Pancreas (tissue), 10 donors: Measurements from ENCODE around the gene MACROH2A1. TPM values are rescaled to one million over a fixed set of nuclear protein-coding genes. Genes with fewer than 3 reads are reported as not detected.

ENCODE experiments used
- ATAC-seq, 4 donors: fragments of 200-7000 bp; cut with Tn5 transposase; one replicate each; pipeline versions ENCODE4 v1.8.0 to v1.9.1; 2020; ENCODE audit warnings: mild to moderate bottlenecking in 4 of 4, moderate library complexity in 4 of 4
- DNase-seq, 6 donors: peaks; one replicate each; pipeline ENCODE4 v3.0.0-alpha.2; 2020
- FAIRE-seq: peaks from 2 replicates; lab custom pipeline; 2012; peaks lifted over from hg19 to GRCh38; lab: Jason Lieb, UNC
- H3K27ac ChIP-seq, 4 donors: fragments of 200-600 bp; sonication (generic); 1 replicate in 3 of 4; 2 replicates in 1 of 4; pipeline versions ENCODE4 v1.5.0 to v1.8.0; 2020
- H3K27me3 ChIP-seq, 4 donors: fragments of 200-600 bp; one replicate each; pipeline ENCODE4 v1.8.0; 2021
- H3K36me3 ChIP-seq, 3 donors: fragments of 200-600 bp; sonication (generic) in 1 of 3; one replicate each; pipeline versions ENCODE4 v1.5.0 to v1.8.0; 2020 to 2021
- H3K4me1 ChIP-seq, 3 donors: fragments of 200-600 bp; one replicate each; pipeline ENCODE4 v1.8.0; 2021
- H3K4me3 ChIP-seq, 4 donors: fragments of 200-600 bp; sonication (generic) in 2 of 4; one replicate each; pipeline versions ENCODE4 v1.5.0 to v1.8.0; 2020 to 2021
- H3K9me3 ChIP-seq, 4 donors: fragments of 200-600 bp; one replicate each; pipeline ENCODE4 v1.8.0; 2021
- CTCF ChIP-seq, 4 donors: fragments of 200-600 bp; sonication (generic) in 3 of 4; IDR thresholded peaks; one replicate each; pipeline versions ENCODE4 v1.5.0 to v1.8.0; 2021; ENCODE audit warnings: antibody characterized with exemption in 4 of 4
- WGBS, 2 donors: extraction: QIAGEN DNeasy Blood & Tissue Kit; methylation state at CpG; one replicate each; pipeline ENCODE4 v1.1.7; 2013; 5-methylcytosine and 5-hydroxymethylcytosine counted together
- intact Hi-C, 3 donors: fragments of 100-400 bp; cut with DNase I; formaldehyde crosslinking; loops; one replicate each; pipeline versions ENCODE4 v1.11.1 to v1.14.2; 2022
- polyA plus RNA-seq, 2 donors: library from polyadenylated mRNA; stranded (reverse); fragments of 200-250 nt; gene quantifications; one replicate each; pipeline ENCODE4 v1.2.3, GENCODE V29; 2013
- total RNA-seq, 6 donors: library from RNA; stranded (reverse); fragmentation: NEBNext Ultra II Directional in 4 of 6; extraction: Animal tissue kit (Norgen Biotek cat#: 25700) in 4 of 6; gene quantifications; one replicate each; pipeline versions ENCODE4 v1.2.1 to v1.2.4, GENCODE V29; 2021 to 2023
- donor health status: healthy with polysubstance abuse.
- donor health status: DM: no; HTN: no; CAD: no; lungs with moderate emphysema.
- donor health status: DM: no; HTN: no; CAD: no.
- donor health status: control.
- donor health status: control.
- donor health status: Bipolar disorder and iron deficiency.
- donor health status: DM: yes; HTN: yes; CAD: no.
- donor health status: DM: no; HTN: no; CAD: no.
- donor health status: DM: no; HTN: no; CAD: no.
- donor health status: DM: yes; HTN: yes; CAD: no.

MACROH2A1 gene
- total and polyA plus RNA-seq, 8 donors, result 25.7 to 72.1 (median 43.7) TPM

GRCh38 chr5:135332519-135333150 lies 66.4 kb downstream of the MACROH2A1 start:
- ATAC-seq (peak in 3 of 4 donors; percentile 35 to 65 (median 61)), FAIRE-seq (peak; percentile 75), DNase-seq (no peak)
- no peaks in the 10 kb centered on the region for H3K27me3 ChIP-seq
- no peak overlapping the region for H3K4me3 ChIP-seq
- no peaks in the 10 kb centered on the region for H3K9me3 ChIP-seq
- H3K36me3 ChIP-seq, result peaks cover 0 to 13% (median 0%) of the 10 kb centered on the region in 3 donors
- no peak for TF ChIP-seq CTCF (IDR thresholded peaks at IDR 0.05)
- intact Hi-C loops, result no loop called here
- H3K4me1 ChIP-seq, result no peaks in the 10 kb centered on the region
- H3K27ac ChIP-seq, result no peak overlapping the region
- whole genome bisulfite sequencing, 2 donors, result 40 to 41% methylated on average over 5 of the region's 5 CpGs

GRCh38 chr5:135331612-135332011 lies 67.4 kb downstream of the MACROH2A1 start:
- no peak for FAIRE-seq

GRCh38 chr5:135330798-135331096 lies 68.3 kb downstream of the MACROH2A1 start:
- no peaks in the 10 kb centered on the region for H3K4me1 ChIP-seq

More at GRCh38 chr5:135331612-135332011, 67.4 kb downstream of the MACROH2A1 start:
- TF ChIP-seq CTCF (IDR thresholded peaks at IDR 0.05), result no peak
- intact Hi-C loops, result no loop called here
- 89 to 93% methylated on average over 3 of the region's 3 CpGs for WGBS, 2 donors
- no peak overlapping the region for H3K27ac ChIP-seq
- no peaks in the 10 kb centered on the region for H3K9me3 ChIP-seq
- peaks cover 0 to 6% (median 0%) of the 10 kb centered on the region in 3 donors for H3K36me3 ChIP-seq
- no peak for DNase-seq
- no peaks in the 10 kb centered on the region for H3K4me1 ChIP-seq
- no peak for ATAC-seq
- no peak overlapping the region for H3K4me3 ChIP-seq
- H3K27me3 ChIP-seq, result no peaks in the 10 kb centered on the region

GRCh38 chr5:135329913-135330797 lies 68.9 kb downstream of the MACROH2A1 start:
- Histone ChIP-seq H3K36me3 (peaks cover 0 to 3% (median 0%) of the 10 kb centered on the region in 3 donors), H3K27ac (no peak overlapping the region), H3K27me3 (no peaks in the 10 kb centered on the region), H3K4me3 (no peak overlapping the region), H3K4me1 (no peaks in the 10 kb centered on the region), H3K9me3 (no peaks in the 10 kb centered on the region)
- no peak for ATAC-seq
- no peak for DNase-seq
- intact Hi-C loops, result no loop called here
- FAIRE-seq, result no peak
- 83 to 84% methylated on average over 18 of the region's 18 CpGs for WGBS, 2 donors
- no peak for TF ChIP-seq CTCF (IDR thresholded peaks at IDR 0.05)

More at GRCh38 chr5:135330798-135331096, 68.3 kb downstream of the MACROH2A1 start:
- DNase-seq (no peak), ATAC-seq (no peak), FAIRE-seq (no peak)
- H3K36me3 ChIP-seq, result peaks cover 0 to 6% (median 0%) of the 10 kb centered on the region in 3 donors
- H3K4me3 ChIP-seq, result no peak overlapping the region
- H3K27me3 ChIP-seq, result no peaks in the 10 kb centered on the region
- H3K9me3 ChIP-seq, result no peaks in the 10 kb centered on the region
- no peak for TF ChIP-seq CTCF (IDR thresholded peaks at IDR 0.05)
- WGBS, 2 donors, result 83 to 89% methylated on average over 3 of the region's 3 CpGs
- no peak overlapping the region for H3K27ac ChIP-seq
- intact Hi-C loops, result no loop called here
